GM18909 (cell line): ENCODE data around the gene ELAVL4.
"Not testable (repeated sequence)": the region's sequence is repeated elsewhere in the genome, so short reads cannot be mapped to it uniquely, and the experiment has no call there.

ENCODE experiments used
- ATAC-seq: cut with Tn5 transposase; IDR thresholded peaks from one replicate; pipeline ENCODE4 v1.9.1; 2021; ENCODE audit warnings: mild to moderate bottlenecking; ENCODE audit not compliant: unreplicated experiment, poor library complexity

Gene ELAVL4

GRCh38 chr1:50112193-50112592, 3.5 kb downstream of the ELAVL4 start:
- ATAC-seq: no peak

GRCh38 chr1:50123071-50123470, 14.4 kb downstream of the ELAVL4 start:
- no peak for ATAC-seq

- ATAC-seq: no peak
These were observed 18.4 kb downstream of the ELAVL4 start for GRCh38 chr1:50126927-50127715.

GRCh38 chr1:50129201-50129600, 20.5 kb downstream of the ELAVL4 start:
- ATAC-seq: no peak

GRCh38 chr1:50132347-50132894, 23.7 kb downstream of the ELAVL4 start:
- ATAC-seq: no peak

GRCh38 chr1:50135716-50136115, 27.0 kb downstream of the ELAVL4 start:
- ATAC-seq: no peak

GRCh38 chr1:50139339-50140181, 30.8 kb downstream of the ELAVL4 start:
- ATAC-seq: no peak

- no peak for ATAC-seq
These were observed 31.4 kb downstream of the ELAVL4 start for GRCh38 chr1:50140182-50140447.

- no peak for ATAC-seq
These were observed 38.6 kb downstream of the ELAVL4 start for GRCh38 chr1:50147191-50147850.

GRCh38 chr1:50148142-50148923, 39.6 kb downstream of the ELAVL4 start:
- ATAC-seq: no peak

GRCh38 chr1:50152236-50152635, 43.5 kb downstream of the ELAVL4 start:
- ATAC-seq: no peak

- no peak for ATAC-seq
These were observed 46.8 kb downstream of the ELAVL4 start for GRCh38 chr1:50155541-50155940.

- ATAC-seq: no peak
These were observed 47.7 kb downstream of the ELAVL4 start for GRCh38 chr1:50156241-50157010.

GRCh38 chr1:50157306-50157941, 48.7 kb downstream of the ELAVL4 start:
- no peak for ATAC-seq

GRCh38 chr1:50158421-50158820, 49.7 kb downstream of the ELAVL4 start:
- no peak for ATAC-seq

GRCh38 chr1:50163680-50164079, 55.0 kb downstream of the ELAVL4 start:
- ATAC-seq: no peak

GRCh38 chr1:50166351-50166750, 57.6 kb downstream of the ELAVL4 start:
- ATAC-seq: not testable (repeated sequence)

- no peak for ATAC-seq
These were observed 63.6 kb downstream of the ELAVL4 start for GRCh38 chr1:50172299-50172698.

GRCh38 chr1:50174101-50174500, 65.4 kb downstream of the ELAVL4 start:
- ATAC-seq: no peak
